ENCODE data around the gene ANO4.

DNA sequence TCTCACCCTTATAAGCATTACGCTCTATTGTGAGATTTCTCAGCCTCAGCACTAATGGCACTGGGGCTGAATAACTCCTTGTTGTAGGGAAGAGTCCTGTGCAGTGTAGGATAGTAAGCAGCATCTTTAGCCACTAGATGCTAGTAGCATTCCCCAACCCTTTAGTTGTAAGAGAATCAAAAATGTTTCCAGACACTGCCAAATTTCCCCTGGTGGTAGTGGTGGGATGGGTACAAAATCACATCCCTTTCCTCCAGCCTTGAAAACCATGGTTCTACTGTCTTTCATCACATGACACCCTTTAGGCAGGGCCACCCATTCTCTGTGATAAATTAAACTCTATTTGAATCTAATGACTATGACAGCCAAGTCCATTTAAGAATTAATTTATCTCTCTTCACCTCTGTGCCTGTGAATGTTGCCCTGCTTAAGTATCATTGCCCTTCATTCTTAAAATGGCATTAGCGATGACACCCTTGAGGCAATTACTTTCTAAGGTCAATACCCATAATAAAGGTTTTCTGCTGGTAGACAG, 199.4 kb downstream of the ANO4 start:
- no peak for TF ChIP-seq EZH2phosphoT487 (IDR thresholded peaks at IDR 0.05; ENCODE audit: low read length)
- TF ChIP-seq, protein P1, sequence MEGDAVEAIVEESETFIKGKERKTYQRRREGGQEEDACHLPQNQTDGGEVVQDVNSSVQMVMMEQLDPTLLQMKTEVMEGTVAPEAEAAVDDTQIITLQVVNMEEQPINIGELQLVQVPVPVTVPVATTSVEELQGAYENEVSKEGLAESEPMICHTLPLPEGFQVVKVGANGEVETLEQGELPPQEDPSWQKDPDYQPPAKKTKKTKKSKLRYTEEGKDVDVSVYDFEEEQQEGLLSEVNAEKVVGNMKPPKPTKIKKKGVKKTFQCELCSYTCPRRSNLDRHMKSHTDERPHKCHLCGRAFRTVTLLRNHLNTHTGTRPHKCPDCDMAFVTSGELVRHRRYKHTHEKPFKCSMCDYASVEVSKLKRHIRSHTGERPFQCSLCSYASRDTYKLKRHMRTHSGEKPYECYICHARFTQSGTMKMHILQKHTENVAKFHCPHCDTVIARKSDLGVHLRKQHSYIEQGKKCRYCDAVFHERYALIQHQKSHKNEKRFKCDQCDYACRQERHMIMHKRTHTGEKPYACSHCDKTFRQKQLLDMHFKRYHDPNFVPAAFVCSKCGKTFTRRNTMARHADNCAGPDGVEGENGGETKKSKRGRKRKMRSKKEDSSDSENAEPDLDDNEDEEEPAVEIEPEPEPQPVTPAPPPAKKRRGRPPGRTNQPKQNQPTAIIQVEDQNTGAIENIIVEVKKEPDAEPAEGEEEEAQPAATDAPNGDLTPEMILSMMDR (IDR thresholded peaks at IDR 0.05; ENCODE audit: low read length): no peak; the same call in 1 of the 2 replicates
